ENCODE measurements around the gene MMAA.
"Not testable (repeated sequence)": the region's sequence is repeated elsewhere in the genome, so short reads cannot be mapped to it uniquely, and the experiment has no call there.

Gene MMAA

DNA sequence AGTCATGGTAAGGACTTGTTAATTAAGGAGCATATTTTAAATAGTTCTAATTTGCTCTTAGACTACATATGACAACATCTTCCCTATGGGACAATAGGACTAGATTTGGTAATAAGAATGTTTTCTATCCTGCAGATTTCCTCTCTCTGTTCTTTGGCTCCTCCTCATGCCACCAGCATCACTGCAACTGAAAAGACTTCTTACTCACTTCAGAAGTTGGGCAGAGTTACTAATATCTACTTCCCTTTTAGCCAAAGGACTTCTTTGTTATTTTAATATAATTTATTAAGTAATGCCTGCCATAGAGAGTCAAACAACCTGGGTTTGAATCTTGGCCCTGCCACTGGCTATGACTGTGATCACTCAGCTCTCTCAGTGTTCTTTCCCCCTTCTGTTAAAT is 16.4 kb downstream of the MMAA start:
- Histone ChIP-seq H3K4me3 (ENCODE audit: extremely low read depth, insufficient read depth, low read length, poor library complexity, severe bottlenecking) (no peak overlapping the region), H3K27ac (ENCODE audit: low read depth, low read length, severe bottlenecking) (no peak overlapping the region), H3K36me3 (ENCODE audit: control insufficient read depth, insufficient read depth, low read length) (peaks cover 7% of the 10 kb centered on the region), H3K4me1 (ENCODE audit: control insufficient read depth, insufficient read depth, low read length, poor library complexity, severe bottlenecking) (no peaks in the 10 kb centered on the region), H3K9me3 (ENCODE audit: control insufficient read depth, low read length) (no peaks in the 10 kb centered on the region)

DNA sequence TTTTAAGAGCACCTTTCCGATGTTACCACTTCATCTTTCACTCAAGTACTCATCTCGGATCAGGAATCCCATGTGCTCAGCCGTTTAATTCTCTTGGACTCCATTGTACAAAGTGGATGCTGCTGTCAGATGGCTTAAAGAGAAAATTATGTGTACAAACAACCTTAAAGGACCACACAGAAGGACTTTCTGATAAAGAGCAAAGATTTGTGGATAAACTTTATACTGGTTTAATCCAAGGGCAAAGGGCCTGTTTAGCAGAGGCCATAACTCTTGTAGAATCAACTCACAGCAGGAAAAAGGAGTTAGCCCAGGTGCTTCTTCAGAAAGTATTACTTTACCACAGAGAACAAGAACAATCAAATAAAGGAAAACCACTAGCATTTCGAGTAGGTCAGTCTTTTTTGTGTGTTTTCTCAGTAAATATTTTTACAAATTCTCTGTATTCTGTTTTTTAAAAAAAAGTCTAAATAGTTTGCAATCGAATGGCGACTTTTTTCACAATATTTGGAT is 20.1 kb downstream of the MMAA start:
- H3K36me3 ChIP-seq (ENCODE audit: control insufficient read depth, insufficient read depth, low read length), result peaks cover 7% of the 10 kb centered on the region
- no peak overlapping the region for H3K27ac ChIP-seq (ENCODE audit: low read depth, low read length, severe bottlenecking)
- no peaks in the 10 kb centered on the region for H3K9me3 ChIP-seq (ENCODE audit: control insufficient read depth, low read length)
- WGBS, 2 experiments (ENCODE audit: insufficient coverage in 2 of 2), result 100% methylated on average over 1 of the region's 6 CpGs; no CpG with 5 or more reads in 1 of the 2 experiments
- H3K4me3 ChIP-seq (ENCODE audit: extremely low read depth, insufficient read depth, low read length, poor library complexity, severe bottlenecking), result no peak overlapping the region
- H3K4me1 ChIP-seq (ENCODE audit: control insufficient read depth, insufficient read depth, low read length, poor library complexity, severe bottlenecking), result no peaks in the 10 kb centered on the region

DNA sequence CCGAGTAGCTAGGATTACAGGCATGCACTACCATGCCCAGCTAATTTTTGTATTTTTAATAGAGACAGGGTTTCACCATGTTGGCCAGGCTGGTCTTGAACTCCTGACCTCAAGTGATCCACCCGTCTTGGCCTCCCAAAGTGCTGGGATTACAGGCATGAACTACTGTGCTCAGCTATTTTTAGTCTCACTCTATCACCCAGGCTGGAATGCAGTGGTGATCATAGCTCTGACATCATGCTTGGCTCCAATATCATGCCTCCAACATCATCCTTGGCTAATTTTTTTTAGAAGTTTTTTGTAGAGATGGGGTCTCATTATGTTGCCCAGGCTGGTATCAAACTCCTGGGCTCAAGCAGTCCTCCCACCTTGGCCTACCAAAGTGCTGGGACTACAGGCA is 21.1 kb downstream of the MMAA start:
- not testable (repeated sequence) for H3K4me1 ChIP-seq (ENCODE audit: control insufficient read depth, insufficient read depth, low read length, poor library complexity, severe bottlenecking); H3K4me3 ChIP-seq (ENCODE audit: extremely low read depth, insufficient read depth, low read length, poor library complexity, severe bottlenecking); H3K27ac ChIP-seq (ENCODE audit: low read depth, low read length, severe bottlenecking); H3K9me3 ChIP-seq (ENCODE audit: control insufficient read depth, low read length); H3K36me3 ChIP-seq (ENCODE audit: control insufficient read depth, insufficient read depth, low read length)
- WGBS, 2 experiments (ENCODE audit: insufficient coverage in 2 of 2), result 92% methylated on average over 2 of the region's 2 CpGs; no CpG with 5 or more reads in 1 of the 2 experiments

DNA sequence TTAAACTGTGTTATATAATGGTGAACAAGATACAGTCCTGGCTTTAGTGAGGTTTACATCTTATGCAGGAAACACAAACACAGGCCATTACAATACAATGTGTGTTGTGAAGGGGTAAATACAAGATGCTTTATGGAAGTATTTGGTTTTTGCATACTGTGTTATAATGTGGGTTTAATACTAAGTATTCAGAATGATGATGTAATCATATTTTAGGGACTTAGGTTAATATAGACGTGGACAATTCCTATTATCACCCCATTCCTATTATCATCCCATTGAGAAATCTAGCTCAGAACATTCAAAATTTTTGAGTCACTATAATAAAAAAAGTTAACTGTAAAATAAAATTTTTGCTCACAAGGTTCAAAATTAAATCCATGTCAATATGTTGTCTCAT is 24.1 kb downstream of the MMAA start:
- Histone ChIP-seq H3K36me3 (ENCODE audit: control insufficient read depth, insufficient read depth, low read length) (peaks cover 7% of the 10 kb centered on the region), H3K4me3 (ENCODE audit: extremely low read depth, insufficient read depth, low read length, poor library complexity, severe bottlenecking) (no peak overlapping the region), H3K4me1 (ENCODE audit: control insufficient read depth, insufficient read depth, low read length, poor library complexity, severe bottlenecking) (no peaks in the 10 kb centered on the region), H3K27ac (ENCODE audit: low read depth, low read length, severe bottlenecking) (no peak overlapping the region), H3K9me3 (ENCODE audit: control insufficient read depth, low read length) (no peaks in the 10 kb centered on the region)
- WGBS, 2 experiments (ENCODE audit: insufficient coverage in 2 of 2), result no CpG with 5 or more reads among the region's 1 CpG

DNA sequence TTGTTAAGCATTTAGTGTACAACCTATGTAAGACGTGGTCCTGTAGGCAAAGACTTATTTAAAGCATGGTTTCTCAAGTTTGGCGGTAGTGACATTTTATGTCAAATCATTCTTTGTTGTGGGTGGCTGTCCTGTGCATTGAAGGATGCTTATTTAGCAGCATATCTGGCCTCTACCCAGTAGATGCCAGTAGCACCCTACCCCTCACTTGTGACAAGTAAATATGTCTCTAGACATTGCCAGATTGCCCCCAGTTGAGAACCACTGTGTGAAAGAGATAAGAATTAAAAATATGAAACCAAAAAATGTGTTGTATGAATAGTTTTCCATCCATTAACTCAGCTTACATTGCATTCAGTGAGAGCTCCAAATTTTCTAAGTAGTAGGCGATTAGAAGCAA is 25.5 kb downstream of the MMAA start:
- H3K27ac ChIP-seq (ENCODE audit: low read depth, low read length, severe bottlenecking), result no peak overlapping the region
- no peaks in the 10 kb centered on the region for H3K9me3 ChIP-seq (ENCODE audit: control insufficient read depth, low read length)
- no peak overlapping the region for H3K4me3 ChIP-seq (ENCODE audit: extremely low read depth, insufficient read depth, low read length, poor library complexity, severe bottlenecking)
- H3K4me1 ChIP-seq (ENCODE audit: control insufficient read depth, insufficient read depth, low read length, poor library complexity, severe bottlenecking), result no peaks in the 10 kb centered on the region
- WGBS, 2 experiments (ENCODE audit: insufficient coverage in 2 of 2), result 80 to 83% methylated on average over 1 to 3 of the region's 3 CpGs
- H3K36me3 ChIP-seq (ENCODE audit: control insufficient read depth, insufficient read depth, low read length), result no peaks in the 10 kb centered on the region

DNA sequence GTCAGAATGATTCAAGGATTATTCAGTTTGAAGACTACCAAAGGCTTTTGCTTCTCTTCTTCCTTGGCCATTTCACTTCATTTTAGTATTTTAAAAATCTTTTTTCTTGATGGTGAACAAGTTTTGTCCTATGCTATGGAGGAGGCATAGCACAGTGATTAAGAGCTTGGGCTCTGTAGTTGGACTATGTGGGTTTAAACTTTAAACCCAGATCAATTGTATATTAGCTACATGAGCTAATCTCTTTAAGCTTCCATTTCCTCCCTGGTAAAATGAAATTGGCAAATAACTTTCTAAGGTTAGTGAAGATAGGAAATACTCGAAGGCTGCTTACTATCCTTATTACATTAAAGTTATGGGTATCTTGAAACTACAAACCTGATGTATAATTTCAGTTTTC is 37.0 kb downstream of the MMAA start:
- Histone ChIP-seq H3K4me3 (ENCODE audit: extremely low read depth, insufficient read depth, low read length, poor library complexity, severe bottlenecking) (no peak overlapping the region), H3K4me1 (ENCODE audit: control insufficient read depth, insufficient read depth, low read length, poor library complexity, severe bottlenecking) (no peaks in the 10 kb centered on the region), H3K36me3 (ENCODE audit: control insufficient read depth, insufficient read depth, low read length) (peaks cover 2% of the 10 kb centered on the region), H3K27ac (ENCODE audit: low read depth, low read length, severe bottlenecking) (no peak overlapping the region), H3K9me3 (ENCODE audit: control insufficient read depth, low read length) (peaks cover 5% of the 10 kb centered on the region)
- WGBS, 2 experiments (ENCODE audit: insufficient coverage in 2 of 2), result no CpG with 5 or more reads among the region's 1 CpG

DNA sequence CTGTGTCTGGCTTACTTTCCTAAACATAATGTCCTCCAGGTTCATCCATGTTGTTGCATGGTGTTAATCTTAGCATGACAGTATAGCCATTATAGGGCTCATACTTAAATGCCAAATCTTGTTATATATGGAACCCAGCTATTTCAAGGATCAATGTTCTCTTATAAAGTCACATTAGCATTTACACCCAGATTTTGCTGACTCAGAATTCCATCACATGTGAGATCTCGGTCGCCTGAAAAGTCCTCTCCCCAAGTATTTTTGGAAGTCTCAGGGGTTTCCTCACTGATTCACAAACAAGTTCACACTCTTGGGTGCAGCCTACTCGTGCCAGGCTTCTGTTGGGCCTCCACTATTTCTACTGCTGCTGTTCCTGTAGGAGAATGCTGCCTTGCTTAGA is 40.9 kb downstream of the MMAA start:
- Histone ChIP-seq H3K27ac (ENCODE audit: low read depth, low read length, severe bottlenecking) (no peak overlapping the region), H3K9me3 (ENCODE audit: control insufficient read depth, low read length) (no peaks in the 10 kb centered on the region), H3K4me1 (ENCODE audit: control insufficient read depth, insufficient read depth, low read length, poor library complexity, severe bottlenecking) (no peaks in the 10 kb centered on the region), H3K4me3 (ENCODE audit: extremely low read depth, insufficient read depth, low read length, poor library complexity, severe bottlenecking) (no peak overlapping the region), H3K36me3 (ENCODE audit: control insufficient read depth, insufficient read depth, low read length) (no peaks in the 10 kb centered on the region)
- 89 to 96% methylated on average over 3 of the region's 3 CpGs for WGBS, 2 experiments (ENCODE audit: insufficient coverage in 2 of 2)

DNA sequence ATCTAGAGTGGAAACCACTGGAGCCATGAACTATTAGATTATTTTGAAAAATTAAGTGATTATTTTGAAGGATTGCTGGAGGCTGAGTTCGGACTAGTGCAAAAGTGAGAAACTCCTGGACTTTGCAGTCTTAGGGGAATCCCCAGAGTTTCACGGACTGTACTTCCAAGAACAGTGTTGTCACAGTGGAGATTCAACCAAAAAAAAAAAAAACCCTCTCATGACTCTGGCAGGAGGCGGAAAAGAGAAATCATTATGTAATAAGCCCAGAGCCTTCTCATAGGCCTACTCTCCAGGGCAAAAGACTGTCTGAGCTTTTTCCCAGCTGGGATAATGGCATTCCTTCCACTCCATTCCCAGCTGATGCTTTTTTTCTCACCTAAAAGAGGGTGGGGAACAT is 44.0 kb downstream of the MMAA start:
- H3K27ac ChIP-seq (ENCODE audit: low read depth, low read length, severe bottlenecking), result no peak overlapping the region
- no peaks in the 10 kb centered on the region for H3K36me3 ChIP-seq (ENCODE audit: control insufficient read depth, insufficient read depth, low read length)
- H3K4me3 ChIP-seq (ENCODE audit: extremely low read depth, insufficient read depth, low read length, poor library complexity, severe bottlenecking), result no peak overlapping the region
- WGBS, 2 experiments (ENCODE audit: insufficient coverage in 2 of 2), result 90 to 100% methylated on average over 1 to 2 of the region's 3 CpGs
- no peaks in the 10 kb centered on the region for H3K4me1 ChIP-seq (ENCODE audit: control insufficient read depth, insufficient read depth, low read length, poor library complexity, severe bottlenecking)
- no peaks in the 10 kb centered on the region for H3K9me3 ChIP-seq (ENCODE audit: control insufficient read depth, low read length)

DNA sequence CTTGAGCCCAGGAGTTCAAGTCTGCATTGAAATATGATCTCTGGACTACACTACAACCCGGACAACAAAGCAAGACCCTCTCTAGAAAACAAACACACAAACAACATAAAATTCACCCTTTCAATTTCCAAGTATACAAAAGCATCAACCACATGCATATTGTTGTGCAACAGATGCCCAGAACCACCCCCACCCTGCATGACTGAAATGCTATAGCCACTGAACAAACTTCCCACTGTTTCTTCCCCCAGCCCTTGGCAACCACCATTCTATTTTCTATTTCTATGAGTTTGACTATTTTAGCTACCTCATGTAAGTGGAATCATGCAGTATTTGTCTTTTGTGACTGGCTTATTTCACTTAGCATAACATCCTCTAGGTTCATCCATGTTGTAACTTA is 46.6 kb downstream of the MMAA start:
- Histone ChIP-seq H3K4me1 (ENCODE audit: control insufficient read depth, insufficient read depth, low read length, poor library complexity, severe bottlenecking) (no peaks in the 10 kb centered on the region), H3K9me3 (ENCODE audit: control insufficient read depth, low read length) (no peaks in the 10 kb centered on the region), H3K36me3 (ENCODE audit: control insufficient read depth, insufficient read depth, low read length) (no peaks in the 10 kb centered on the region), H3K4me3 (ENCODE audit: extremely low read depth, insufficient read depth, low read length, poor library complexity, severe bottlenecking) (no peak overlapping the region), H3K27ac (ENCODE audit: low read depth, low read length, severe bottlenecking) (no peak overlapping the region)
- 67% methylated on average over 1 of the region's 1 CpG; no CpG with 5 or more reads in 1 of the 2 experiments for WGBS, 2 experiments (ENCODE audit: insufficient coverage in 2 of 2)

DNA sequence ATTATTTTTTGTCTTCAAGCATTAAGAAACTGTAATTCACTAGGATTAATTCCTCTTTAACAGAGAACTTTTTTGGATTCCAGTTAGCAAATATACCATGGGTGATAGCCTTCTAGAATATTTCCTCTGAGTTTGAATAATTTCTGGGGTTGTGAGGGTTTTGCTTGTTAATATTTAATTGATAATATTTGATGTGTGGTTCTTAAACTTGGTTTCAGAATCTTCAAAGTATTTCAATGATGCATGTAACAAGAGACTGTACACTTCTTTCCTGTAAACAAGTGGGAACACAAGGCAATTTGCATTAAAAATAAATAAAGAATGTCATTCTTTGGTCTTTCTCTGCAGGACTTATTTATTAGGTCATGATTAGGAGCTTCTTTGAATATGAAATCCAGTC is 51.2 kb downstream of the MMAA start:
- Histone ChIP-seq H3K27ac (ENCODE audit: low read depth, low read length, severe bottlenecking) (no peak overlapping the region), H3K36me3 (ENCODE audit: control insufficient read depth, insufficient read depth, low read length) (no peaks in the 10 kb centered on the region), H3K9me3 (ENCODE audit: control insufficient read depth, low read length) (no peaks in the 10 kb centered on the region), H3K4me3 (ENCODE audit: extremely low read depth, insufficient read depth, low read length, poor library complexity, severe bottlenecking) (no peak overlapping the region), H3K4me1 (ENCODE audit: control insufficient read depth, insufficient read depth, low read length, poor library complexity, severe bottlenecking) (no peaks in the 10 kb centered on the region)

DNA sequence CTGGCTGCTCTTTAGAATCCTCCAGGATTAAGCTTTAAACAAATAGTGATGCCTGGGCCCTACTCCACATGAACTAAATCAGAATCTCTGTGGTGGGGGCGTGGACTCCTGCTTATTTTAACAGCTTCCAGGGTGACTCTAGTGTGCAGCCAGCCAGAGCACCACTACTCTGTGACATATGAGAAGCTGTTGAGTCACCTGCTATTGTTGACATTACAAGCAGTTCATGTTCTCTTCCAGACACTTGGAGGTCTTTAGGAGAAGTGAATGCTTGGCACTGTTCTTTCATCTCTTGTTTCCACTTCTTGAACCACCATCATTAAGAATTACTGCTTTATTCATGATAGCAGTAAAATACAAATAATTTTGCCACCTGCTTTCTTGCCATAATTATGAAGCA is 60.3 kb downstream of the MMAA start:
- H3K27ac ChIP-seq (ENCODE audit: low read depth, low read length, severe bottlenecking), result peak overlapping the region; percentile 97
- no peak overlapping the region for H3K4me3 ChIP-seq (ENCODE audit: extremely low read depth, insufficient read depth, low read length, poor library complexity, severe bottlenecking)
- H3K36me3 ChIP-seq (ENCODE audit: control insufficient read depth, insufficient read depth, low read length), result no peaks in the 10 kb centered on the region
- peaks cover 11% of the 10 kb centered on the region for H3K4me1 ChIP-seq (ENCODE audit: control insufficient read depth, insufficient read depth, low read length, poor library complexity, severe bottlenecking)
- H3K9me3 ChIP-seq (ENCODE audit: control insufficient read depth, low read length), result peaks cover 9% of the 10 kb centered on the region
- 71 to 100% methylated on average over 1 of the region's 1 CpG for WGBS, 2 experiments (ENCODE audit: insufficient coverage in 2 of 2)

Measured in mesodermal cell (in vitro differentiated cells).